GM18909 (cell line): ENCODE measurements around the gene DEFB131A.
"Not testable (repeated sequence)": the region's sequence is repeated elsewhere in the genome, so short reads cannot be mapped to it uniquely, and the experiment has no call there.

Experiments used
- ATAC-seq: cut with Tn5 transposase; IDR thresholded peaks from one replicate; pipeline ENCODE4 v1.9.1; 2021; ENCODE audit warnings: mild to moderate bottlenecking; ENCODE audit not compliant: unreplicated experiment, poor library complexity

Gene DEFB131A

DNA sequence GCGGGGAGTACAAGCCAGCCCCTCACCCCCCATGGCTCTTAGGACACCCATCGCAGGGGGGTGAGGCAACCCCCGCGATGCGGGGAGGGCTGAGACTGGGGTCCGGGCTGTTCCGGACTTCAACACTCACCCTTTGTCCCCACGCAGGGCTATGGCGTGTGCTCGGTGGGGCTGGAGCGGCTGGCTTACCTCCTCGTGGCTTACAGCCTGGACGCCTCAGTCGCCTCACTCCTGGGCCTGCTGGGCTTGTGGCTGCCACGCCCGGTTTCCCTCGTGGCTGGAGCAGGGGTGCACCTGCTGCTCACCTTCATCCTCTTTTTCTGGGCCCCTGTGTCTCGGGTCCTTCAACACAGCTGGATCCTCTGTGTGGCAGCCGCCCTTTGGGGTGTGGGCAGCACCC, 49.4 kb downstream of the DEFB131A start:
- ATAC-seq = not testable (repeated sequence)

- not testable (repeated sequence) for ATAC-seq
Observed at GRCh38 chr4:9494256-9495035, 50.2 kb downstream of the DEFB131A start.

DNA sequence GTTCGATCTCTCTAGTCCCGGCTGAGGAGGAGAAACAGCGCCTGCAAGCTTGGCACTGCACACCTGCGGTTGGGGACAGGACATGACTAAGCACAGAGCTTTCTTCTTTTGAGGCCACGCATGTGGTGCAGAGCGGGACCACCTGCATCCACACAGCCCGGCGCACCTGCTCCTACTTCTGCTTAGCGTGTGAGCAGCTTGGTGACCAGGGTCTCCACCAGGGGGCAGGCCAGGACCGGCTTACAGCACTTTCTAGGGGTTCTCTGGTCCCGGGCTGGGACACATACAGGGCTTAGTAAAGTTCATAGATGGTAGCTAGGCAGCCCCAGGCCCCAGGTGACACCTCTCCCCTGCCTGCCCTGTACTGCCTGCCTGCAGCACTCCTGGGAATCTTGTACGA, 51.2 kb downstream of the DEFB131A start:
- not testable (repeated sequence) for ATAC-seq

GRCh38 chr4:9497575-9498467, 53.6 kb downstream of the DEFB131A start:
- ATAC-seq = not testable (repeated sequence)

- not testable (repeated sequence) for ATAC-seq
Observed at GRCh38 chr4:9498468-9499040, 54.3 kb downstream of the DEFB131A start.

GRCh38 chr4:9499974-9500487, 55.8 kb downstream of the DEFB131A start:
- not testable (repeated sequence) for ATAC-seq
